PC-3 (cell line): ENCODE results near the gene PNLIPRP2.

Experiments used
- EZH2 ChIP-seq: fragments of 300-600 bp; sonication (generic); IDR thresholded peaks from one replicate; pipeline ENCODE4 v1.6.1; 2017; ENCODE audit warnings: antibody characterized with exemption, mild to moderate bottlenecking, low read length; ENCODE audit not compliant: unreplicated experiment
- EZH2phosphoT487 ChIP-seq: fragments of 300-600 bp; sonication (generic); IDR thresholded peaks from 2 replicates; pipeline ENCODE4 v1.6.1; 2018; ENCODE audit warnings: mild to moderate bottlenecking, antibody characterized with exemption, low read length, borderline replicate concordance
- TF ChIP-seq, protein P1 (sequence below): fragments of 300-600 bp; sonication (generic); conservative IDR thresholded peaks from 2 replicates; pipeline ENCODE4 v1.5.1; 2017; ENCODE audit warnings: antibody characterized with exemption, low read depth, mild to moderate bottlenecking, low read length

DNA sequence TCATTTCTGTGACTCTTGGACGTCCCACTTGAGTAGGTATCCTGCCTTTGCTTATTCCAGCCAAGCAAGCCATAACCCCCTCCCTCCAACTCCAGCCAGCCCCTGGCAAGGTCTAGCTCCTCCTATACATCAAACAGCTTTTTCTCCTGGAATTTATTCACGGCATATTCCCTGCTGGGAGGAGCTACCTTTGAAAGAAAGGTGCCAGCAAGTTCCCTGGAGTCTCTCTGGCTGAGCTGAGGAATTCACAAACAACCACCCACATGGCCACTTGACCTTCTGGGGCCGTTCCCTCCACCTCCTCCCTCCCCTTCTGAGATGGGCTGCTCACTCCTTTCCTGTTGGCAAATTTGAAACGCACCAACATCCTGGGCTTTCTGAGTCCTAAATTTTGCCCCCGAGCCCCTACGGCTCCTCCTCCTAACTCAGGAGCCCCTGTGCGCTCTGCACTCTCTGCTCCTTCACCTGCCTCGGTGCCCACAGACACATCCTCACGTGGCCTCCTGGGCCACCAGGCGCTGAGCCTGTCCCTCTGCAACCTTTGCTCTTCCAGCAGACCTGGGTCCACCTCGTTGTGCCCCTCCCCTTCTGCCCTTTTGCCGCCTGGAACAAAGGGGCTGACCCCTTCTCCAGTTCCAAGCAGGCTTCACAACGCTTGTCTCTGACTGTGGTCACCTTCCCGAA, 73.6 kb downstream of the PNLIPRP2 start:
- TF ChIP-seq, protein P1, sequence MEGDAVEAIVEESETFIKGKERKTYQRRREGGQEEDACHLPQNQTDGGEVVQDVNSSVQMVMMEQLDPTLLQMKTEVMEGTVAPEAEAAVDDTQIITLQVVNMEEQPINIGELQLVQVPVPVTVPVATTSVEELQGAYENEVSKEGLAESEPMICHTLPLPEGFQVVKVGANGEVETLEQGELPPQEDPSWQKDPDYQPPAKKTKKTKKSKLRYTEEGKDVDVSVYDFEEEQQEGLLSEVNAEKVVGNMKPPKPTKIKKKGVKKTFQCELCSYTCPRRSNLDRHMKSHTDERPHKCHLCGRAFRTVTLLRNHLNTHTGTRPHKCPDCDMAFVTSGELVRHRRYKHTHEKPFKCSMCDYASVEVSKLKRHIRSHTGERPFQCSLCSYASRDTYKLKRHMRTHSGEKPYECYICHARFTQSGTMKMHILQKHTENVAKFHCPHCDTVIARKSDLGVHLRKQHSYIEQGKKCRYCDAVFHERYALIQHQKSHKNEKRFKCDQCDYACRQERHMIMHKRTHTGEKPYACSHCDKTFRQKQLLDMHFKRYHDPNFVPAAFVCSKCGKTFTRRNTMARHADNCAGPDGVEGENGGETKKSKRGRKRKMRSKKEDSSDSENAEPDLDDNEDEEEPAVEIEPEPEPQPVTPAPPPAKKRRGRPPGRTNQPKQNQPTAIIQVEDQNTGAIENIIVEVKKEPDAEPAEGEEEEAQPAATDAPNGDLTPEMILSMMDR = no peak
- TF ChIP-seq EZH2phosphoT487 (no peak), EZH2 (no peak)
